Frontal cortex (tissue), 4 donors: Measurements from ENCODE around the gene SHC1. TPM values are rescaled to one million over a fixed set of nuclear protein-coding genes. Genes with fewer than 3 reads are reported as not detected.
"Not testable (repeated sequence)": the region's sequence is repeated elsewhere in the genome, so short reads cannot be mapped to it uniquely, and the experiment has no call there.

ENCODE experiments used
- DNase-seq, 2 donors: peaks; one replicate each; pipeline ENCODE4 v3.0.0; 2012; ENCODE audit warnings: low spot score in 2 of 2
- FAIRE-seq: peaks from 2 replicates; lab custom pipeline; 2012; peaks lifted over from hg19 to GRCh38; lab: Jason Lieb, UNC
- total RNA-seq: library from RNA; depleted of rRNA; stranded (reverse); fragments of >200 nt; gene quantifications from one replicate; pipeline ENCODE4 v1.2.3, GENCODE V29; 2014
- donor health status: control.
- donor health status: control.
- donor health status: control.

The SHC1 gene
- total RNA-seq, 1 donor from 2014 or later = 6.9 TPM

DNA sequence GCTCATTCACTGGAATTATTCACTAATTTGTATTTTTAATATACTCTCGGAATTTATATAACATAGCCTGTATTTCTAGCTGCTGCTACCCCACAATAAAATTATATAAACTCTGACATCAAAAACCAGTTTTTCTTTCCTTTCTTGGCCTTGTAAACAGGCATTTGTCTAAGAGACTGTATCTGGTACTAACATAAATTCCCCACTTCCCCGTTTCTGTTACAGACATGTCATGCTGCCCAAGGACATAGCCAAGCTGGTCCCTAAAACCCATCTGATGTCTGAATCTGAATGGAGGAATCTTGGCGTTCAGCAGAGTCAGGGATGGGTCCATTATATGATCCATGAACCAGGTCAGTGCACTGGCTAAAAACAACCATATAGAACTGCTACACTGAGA lies 7.2 kb upstream of the SHC1 start:
- not testable (repeated sequence) for FAIRE-seq, DNase-seq

DNA sequence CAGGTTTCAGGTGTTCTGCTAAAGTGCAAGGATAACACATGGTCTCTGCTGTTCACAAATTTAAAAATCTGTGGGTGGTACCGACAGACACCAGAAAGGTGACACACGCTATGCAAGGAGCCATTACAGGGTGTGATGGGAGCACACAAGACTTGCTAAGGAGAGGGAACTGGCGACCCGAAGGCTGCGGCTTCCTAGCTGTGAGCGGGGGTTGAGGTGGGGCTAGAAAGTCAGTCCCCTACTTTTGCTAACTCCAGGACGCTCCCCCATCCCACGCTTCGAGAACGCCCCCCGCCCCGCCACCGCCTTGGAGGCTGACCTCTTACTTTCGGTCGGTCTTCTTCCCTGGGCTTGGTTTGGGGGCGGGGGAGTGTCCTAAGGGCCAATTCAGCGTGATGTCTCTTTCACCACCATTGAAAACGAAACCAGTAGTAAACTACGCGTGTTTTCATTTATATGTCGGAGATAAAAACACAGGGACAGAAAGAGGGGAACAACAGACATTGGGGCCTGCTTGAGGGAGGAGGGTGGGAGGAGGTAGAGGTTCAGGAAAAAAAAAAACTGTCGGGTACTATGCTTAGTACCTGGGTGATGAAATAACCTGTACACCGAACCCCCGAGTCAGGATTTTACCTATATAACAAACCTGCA lies 5.0 kb upstream of the SHC1 start:
- FAIRE-seq (no peak), DNase-seq (no peak)

DNA sequence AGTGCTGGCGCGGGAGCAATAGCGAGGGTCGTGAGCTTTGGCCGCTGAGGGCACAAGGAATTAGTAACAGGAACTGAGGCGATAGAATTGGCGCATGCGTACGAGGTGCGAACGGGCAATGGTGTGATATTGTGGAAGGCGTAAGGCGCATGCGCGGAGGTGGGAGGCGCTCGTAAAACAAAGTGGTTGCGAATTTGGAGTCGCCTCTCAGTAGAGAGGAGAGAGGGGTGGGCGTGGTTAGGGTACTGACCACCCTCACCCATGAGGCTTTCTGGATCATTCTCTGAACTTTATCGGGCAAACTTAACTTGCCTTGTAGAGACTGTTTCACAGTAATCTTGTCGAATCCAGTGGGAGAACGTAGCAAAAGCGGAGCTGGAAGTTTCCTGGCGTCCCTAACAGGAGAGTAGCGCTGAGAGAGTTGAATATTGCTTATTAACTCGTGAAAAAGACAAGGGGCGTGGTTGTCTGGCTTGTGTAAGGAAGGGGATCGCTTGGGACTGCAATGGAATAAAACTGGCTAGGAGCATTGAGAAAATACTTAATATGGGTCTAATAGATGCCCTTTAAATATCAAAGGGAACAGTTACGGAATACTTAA lies 4.4 kb upstream of the SHC1 start:
- DNase-seq = peak; percentile 52 to 68
- no peak for FAIRE-seq

DNA sequence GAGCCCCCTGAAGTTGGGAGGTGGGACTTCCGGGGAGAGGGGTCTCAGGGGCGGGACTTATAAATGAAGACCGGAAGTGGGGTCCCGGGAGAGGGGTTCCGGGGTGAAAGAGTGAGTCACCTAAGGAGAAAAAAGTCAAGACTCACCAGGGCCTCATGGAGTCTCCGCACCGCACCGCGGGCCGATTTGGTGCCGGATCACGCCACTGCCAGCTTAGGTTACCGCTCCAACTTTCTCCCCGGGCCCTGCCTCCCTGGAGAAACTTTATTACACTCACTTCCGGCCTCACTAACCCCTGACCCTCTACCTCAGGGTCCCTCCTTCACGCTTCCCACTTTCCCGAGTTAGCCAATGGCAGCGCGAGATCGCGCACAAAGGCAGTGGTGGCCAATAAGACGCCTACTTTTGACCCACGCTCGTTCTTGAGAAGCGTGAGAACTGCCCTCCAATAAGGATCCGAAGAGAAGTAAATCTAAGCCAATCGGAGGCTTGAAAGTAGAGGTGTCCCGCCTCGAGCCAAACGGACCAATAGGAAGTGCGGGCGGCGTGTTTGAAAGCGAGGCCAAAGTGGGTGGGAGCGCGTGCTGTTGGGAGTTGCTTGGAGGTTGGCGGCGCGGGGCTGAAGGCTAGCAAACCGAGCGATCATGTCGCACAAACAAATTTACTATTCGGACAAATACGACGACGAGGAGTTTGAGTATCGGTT lies 3.7 kb upstream of the SHC1 start, which contains the start of gene CKS1B:
CKS1B (plus strand) TSS at position 580 of the 706 bp plus-strand sequence; CDS start at position 645, 65 bp downstream.
- peak; percentile 97 for FAIRE-seq

DNA sequence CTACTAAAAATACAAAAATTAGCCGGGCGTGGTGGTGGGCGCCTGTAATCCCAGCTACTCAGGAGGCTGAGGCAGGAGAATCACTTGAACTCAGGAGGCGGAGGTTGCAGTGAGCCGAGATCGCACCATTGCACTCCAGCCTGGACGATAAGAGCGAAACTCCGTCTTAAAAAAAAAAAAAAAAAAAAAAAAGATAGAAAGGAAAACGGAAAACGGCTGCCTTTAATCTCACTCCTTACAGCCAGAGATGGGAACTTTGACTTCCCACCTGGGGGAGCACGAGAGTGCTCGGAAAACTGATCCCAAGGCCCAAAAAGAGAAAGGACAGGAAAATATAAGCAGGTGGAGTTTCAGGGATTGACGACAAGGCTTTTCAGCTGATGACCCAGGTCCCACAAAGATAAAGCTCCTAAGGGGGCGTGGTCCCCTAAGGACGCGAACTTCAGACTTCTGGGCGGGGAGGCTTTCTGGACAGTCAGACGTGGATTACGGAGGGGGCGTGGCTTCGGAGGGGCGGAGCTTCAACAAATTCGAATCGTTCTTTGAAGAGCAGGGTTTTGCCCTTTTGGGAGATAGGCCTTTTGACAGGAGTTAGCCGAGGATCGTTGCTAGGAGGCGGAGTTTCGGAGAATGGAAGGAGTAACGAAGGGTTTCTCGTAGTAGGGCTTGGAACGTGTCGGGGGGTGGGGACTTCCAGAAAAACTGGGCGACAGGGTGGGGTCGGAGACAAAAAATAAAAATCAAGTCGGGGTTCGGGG lies 3.0 kb upstream of the SHC1 start:
- DNase-seq (peak; percentile 57 to 73), FAIRE-seq (no peak)

More for the DNA sequence above, 3.7 kb upstream of the SHC1 start, which contains the start of gene CKS1B:
- peak; percentile 89 to 90 for DNase-seq

DNA sequence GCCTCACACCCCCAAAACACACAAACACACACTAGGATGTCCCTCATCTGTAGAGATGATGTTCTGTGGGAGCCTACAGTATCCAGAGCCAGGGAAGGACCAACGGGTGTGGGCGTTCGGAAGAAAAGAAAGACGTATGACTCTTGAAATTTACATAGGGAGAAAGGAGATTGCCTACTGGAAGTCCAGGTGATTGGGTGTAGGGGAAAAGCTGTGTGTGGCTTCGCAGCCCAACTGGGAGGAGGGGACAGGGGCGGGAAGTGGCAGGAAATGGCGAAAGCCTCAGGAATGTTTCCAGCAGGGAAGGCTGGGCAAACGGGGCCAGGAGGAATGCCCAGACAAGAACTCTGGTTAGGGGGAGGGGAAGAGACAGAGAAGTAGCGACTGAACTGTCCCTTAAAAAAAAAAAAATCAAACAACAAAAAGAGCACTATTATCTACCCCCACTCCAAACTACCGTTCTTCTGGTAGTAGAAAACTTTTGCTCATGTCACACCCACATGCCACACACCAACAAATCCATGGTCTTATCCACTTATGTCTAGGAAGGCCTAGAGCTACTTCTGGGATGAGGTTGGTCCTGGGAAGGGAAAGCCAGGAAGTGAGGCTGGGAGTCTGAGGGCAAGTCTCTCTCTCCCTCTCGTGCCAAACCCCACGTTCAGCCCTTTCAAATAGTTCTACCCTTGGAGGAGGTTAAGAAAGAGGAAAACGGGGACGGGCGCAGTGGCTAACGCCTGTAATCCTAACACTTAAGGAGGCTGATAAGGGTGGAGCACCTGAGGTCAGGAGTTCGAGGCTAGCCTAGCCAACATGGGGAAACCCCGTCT lies 2.2 kb upstream of the SHC1 start:
- DNase-seq (no peak), FAIRE-seq (no peak)

DNA sequence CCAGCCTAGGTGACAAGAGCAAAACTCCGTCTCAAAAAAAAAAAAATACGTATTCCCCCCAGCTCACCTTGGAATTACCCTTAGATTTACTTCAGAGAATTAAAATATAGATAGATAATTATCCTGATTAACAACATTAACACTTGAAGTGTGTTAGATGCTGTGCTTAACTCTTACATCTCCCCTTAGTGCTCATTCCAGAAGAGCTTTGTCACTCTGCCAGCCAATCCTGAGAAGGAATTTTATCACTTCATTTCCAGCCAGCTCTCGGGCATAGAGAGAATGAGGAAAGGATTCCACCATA lies 1.6 kb upstream of the SHC1 start:
- DNase-seq = no peak
- no peak for FAIRE-seq

DNA sequence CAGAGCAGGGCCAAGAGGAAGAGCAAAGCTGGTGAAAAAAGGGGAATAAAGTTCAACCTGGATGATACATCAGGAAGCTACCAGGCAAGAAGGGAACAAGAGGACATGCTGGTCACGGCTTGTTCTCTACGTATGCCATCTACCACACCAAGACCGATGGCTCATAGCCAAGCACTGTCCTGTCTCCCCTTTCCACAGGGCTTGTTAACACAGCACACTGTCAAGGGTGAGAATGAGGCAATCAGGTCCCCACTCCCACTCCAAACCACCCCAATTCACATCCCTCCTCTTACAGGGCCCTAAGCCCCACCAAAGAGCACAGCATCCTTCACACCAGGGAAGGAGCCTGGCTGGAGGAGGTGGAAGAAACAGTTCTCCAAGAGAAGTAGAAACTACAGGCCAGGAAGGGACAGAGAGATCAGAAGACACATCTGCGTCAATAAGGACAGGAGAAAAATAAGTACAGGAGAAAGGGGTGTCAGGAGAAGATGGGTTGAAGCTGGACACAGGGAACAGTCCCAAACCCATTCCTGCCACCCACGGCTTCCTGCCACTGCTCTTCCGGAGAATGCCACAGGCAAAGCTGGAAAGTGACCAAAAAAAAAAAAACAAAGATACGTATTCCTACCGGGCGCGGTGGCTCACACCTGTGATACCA lies 923 bp upstream of the SHC1 start:
- FAIRE-seq (no peak), DNase-seq (no peak)

DNA sequence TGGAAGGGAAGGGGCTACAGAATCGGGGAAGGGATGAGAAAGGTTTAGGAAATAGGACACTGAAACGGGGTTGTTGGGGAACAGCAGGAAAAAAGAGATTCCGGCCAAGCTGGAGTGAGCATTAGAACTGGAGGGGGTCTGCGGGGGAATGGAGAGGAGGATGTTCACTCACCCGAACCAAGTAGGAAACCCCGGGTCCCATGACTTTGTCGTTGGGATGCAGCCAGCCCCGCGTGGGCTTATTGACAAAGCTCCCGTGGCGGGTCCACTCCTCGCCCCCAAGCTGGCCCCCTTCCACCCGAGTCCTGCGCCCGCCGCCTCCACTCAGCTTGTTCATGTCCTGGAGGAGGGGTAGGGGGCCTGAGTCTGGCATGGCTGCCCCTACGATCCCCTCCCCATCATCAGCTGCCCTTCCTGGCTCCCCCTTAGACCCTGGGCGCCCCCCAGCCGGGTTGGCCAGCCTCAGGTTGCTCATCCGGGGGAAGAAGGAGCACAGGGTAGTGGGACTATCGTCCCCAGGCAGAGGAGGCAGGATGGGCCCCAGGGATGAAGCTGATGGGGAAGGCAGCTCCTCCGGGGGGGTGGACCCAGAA lies 591 bp downstream of the SHC1 start:
- DNase-seq = no peak
- FAIRE-seq = no peak

DNA sequence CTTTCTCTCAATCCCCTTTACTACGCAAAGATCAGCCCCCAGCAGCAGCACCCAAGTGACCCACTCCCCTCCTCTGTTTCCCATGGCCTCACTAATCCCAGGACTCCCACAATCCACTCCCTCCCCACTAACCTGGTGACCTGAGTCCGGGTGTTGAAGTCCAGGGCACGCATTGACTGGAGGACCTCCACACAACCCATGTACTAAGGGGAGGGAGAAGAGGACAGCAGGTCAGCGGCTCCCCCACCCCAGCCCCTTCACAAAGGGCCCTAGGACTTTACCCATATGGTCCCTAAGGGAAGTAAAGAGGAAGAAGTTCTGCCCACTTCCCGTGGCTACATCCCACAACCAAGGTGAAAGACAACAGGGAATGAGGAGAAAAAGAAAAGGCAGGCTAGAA lies 1.3 kb downstream of the SHC1 start:
- DNase-seq = no peak
- FAIRE-seq = no peak

DNA sequence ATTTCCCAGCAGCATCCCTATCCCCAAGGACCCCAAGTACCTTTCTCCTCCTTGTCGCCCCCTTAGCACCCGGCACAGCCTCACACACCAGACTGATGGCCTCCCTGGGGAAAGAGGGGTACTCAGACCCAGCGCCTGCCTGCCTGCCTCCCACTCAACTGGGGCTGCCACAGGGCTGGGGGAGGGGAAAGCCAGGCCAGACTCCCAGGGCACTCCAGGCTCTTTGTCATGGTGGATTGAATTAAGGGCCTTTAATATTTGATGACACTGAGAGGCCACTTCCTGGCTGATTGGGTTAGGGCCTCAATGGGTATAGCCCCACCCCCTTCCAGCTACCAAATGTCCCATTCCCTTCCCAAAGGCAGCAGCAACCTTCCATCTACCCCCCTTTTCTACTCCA lies 1.8 kb downstream of the SHC1 start:
- DNase-seq = no peak
- FAIRE-seq = no peak

DNA sequence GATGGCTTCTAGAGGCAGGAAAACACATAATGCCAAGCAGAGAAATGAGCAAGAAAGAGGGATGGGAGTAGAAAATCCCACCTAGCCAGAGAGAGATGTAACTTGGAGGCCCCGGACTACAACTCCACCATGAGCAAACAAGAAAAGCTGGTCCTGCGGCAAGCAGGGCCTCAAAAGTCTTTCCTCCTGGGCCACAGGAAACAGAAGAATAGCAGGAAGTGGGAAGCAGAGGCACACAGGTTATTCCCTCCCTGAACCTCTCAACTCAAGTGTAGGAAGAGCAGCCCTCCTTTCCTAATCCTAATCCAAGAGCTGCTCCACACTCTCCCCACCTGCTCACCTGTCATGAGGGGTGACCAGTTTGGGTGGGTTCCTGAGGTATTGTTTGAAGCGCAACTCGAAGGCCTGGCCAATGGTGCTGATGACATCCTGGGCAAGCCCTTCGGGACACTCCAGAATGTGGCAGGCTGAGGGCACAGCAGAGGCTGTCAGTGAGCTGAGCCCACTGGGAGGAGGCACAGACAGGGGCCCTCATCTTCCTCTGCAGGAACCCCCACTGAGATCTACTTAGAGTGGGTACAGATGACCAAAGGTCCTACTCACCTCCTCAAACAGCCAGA lies 3.1 kb downstream of the SHC1 start:
- DNase-seq = no peak
- no peak for FAIRE-seq

DNA sequence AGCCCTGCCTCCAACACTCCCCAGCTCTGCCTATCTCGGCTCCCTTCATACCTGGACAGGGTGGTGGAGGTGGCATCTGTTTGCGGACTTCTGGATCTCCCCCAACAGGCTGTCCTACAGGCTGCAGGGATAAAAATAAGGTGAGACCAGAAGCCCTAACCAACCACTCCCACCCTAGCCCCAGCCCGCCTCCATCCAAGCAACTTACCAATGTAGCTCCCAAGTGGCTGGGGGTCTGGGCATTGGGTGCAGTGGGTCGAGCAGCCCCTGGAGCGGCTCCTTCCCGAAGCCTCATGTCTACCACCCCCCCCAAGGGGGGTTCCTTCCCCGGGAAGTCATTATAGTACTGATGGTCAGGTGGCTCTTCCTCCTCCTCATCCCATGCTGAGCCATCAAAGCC lies 4.4 kb downstream of the SHC1 start:
- no peak for FAIRE-seq
- DNase-seq = no peak

DNA sequence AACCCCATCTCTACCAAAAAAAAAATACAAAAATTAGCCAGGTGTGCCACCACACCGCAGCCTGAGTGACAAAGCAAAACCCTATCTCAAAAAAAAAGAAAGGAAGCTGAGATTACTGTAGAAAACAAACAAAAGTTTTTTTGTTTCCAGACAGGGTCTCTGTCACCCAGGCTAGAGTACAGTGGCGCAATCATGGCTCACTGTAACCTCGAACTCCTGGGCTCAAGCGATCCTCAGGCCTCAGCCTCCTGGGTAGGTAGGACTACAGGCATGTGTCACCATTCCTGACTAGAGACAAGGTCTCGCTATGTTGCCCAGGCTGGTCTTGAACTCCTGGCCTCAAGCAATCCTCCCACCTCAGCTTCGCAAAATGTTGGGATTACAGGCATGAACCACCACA lies 6.2 kb downstream of the SHC1 start:
- DNase-seq (no peak), FAIRE-seq (no peak)

DNA sequence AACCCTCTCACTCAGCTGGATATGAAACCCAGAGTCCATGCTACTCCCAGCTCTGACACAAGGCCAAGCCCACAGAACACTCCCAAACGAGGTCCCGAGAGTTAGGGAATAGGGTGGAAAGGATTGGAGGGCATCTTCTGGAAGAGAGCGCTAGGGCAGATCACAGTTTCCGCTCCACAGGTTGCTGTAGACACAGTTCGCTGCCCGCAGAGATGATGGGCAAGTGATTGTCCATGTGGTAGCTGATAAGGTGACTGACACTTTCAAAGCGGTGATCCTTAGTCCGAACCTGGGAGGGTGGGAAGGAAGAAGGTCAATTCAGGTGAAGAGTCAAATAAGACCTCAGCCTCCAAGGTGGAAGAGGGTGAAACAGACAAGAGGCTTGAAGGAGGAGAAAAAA lies 6.9 kb downstream of the SHC1 start:
- no peak for DNase-seq
- no peak for FAIRE-seq

DNA sequence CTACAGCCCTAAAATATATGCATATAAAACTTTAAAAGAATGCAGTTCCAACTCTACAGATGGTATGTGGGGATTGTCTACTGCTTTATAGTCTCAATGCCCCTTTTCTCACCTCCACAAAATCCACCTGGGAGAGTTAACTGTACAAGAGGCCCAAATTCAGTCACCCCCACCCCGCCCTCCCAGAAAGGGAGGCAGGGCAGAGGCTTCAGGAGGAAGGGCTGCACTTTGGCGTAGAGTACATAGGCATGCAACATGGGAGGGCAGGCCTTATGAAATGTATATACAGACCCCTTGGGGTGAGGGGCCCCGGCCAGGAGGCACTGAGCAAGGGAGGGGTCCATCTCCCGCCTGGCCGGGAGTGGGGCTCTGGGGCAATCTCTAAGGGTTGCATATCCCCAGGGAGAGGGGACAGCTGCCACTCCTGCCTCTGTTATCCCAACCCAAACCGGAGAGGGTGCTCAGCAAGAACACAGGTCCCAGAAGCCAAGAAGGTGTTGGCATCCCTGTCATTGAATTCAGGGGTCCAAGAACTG lies 7.7 kb downstream of the SHC1 start:
- no peak for FAIRE-seq
- DNase-seq = no peak

DNA sequence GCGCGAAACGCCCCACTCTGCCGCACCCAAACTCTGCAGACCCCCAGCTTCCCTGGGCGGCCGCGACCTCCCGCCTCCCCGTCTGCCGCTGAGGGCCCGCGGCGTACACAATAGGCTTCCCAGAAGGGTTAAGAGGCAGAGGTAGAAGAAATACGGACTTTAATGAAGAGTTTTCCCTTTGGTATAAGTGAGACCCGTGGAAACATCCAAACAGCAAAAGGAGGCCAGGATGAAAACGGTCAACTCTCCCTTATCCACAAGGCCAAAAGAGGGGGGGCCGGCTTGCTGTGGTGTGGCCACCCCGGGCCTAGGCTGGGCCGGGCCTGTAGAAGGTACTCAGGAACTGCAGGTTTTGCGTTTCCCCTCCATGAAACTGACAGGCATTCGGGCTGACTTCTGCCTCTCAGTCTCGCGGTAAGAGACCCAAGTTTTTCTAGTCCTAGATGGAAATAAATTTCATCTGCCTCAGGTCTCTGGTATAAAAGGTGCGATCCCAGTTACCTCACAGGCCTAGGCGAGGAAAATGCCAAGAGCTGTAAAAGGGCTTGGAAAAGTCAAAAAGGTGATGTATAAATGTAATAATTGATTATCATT lies 8.3 kb downstream of the SHC1 start:
- DNase-seq = peak in 1 of 2 donors; percentile 49
- no peak for FAIRE-seq
